K562 (cell line): ENCODE results near the gene CENPN. TPM values are rescaled to one million over a fixed set of nuclear protein-coding genes. Genes with fewer than 3 reads are reported as not detected.

Experiments used
- ATF1 ChIP-seq, 2 experiments: fragments of 450-650 bp in 1 of 2; IDR thresholded peaks; 2 replicates each; pipeline ENCODE4 v1.6.1; 2016; ENCODE audit warnings: missing compliant biosample characterization in 1 of 2, missing genetic modification characterization in 1 of 2
- BCL6 ChIP-seq: fragments of 250-450 bp; sonication (Bioruptor Pico); IDR thresholded peaks from 2 replicates; pipeline ENCODE4 v1.4.0; 2020
- CBFA2T3 ChIP-seq: fragments of 450-650 bp; IDR thresholded peaks from 2 replicates; pipeline ENCODE4 v1.6.1; 2017
- CTBP1 ChIP-seq: fragments of 450-650 bp; IDR thresholded peaks from 2 replicates; pipeline ENCODE4 v1.6.1; 2016; ENCODE audit warnings: borderline replicate concordance
- E2F4 ChIP-seq: sonication (generic); formaldehyde crosslinking; IDR thresholded peaks from 2 replicates; pipeline ENCODE4 v1.8.0; 2022; ENCODE audit warnings: mild to moderate bottlenecking, low read depth, missing genetic modification reagents
- EP400 ChIP-seq: fragments of 450-650 bp; IDR thresholded peaks from 2 replicates; pipeline ENCODE4 v1.6.1; 2017; ENCODE audit warnings: antibody characterized with exemption, mild to moderate bottlenecking, moderate library complexity
- EWSR1 ChIP-seq: fragments of 450-650 bp; IDR thresholded peaks from 2 replicates; pipeline ENCODE4 v1.6.1; 2018; ENCODE audit warnings: borderline replicate concordance, mild to moderate bottlenecking, low read depth, moderate library complexity; ENCODE audit not compliant: partially characterized antibody
- FOSL1 ChIP-seq: fragments of 200-800 bp; sonication (Bioruptor generic); conservative IDR thresholded peaks from 2 replicates; pipeline ENCODE4 v1.6.1; 2016; ENCODE audit warnings: missing genetic modification characterization, missing compliant biosample characterization
- FOXK1 ChIP-seq: sonication (generic); formaldehyde crosslinking; IDR thresholded peaks from 2 replicates; pipeline ENCODE4 v1.8.0; 2022; ENCODE audit warnings: missing genetic modification reagents, mild to moderate bottlenecking, borderline replicate concordance
- GABPA ChIP-seq: fragments of 200-800 bp; sonication (Bioruptor generic); conservative IDR thresholded peaks from 2 replicates; pipeline ENCODE4 v1.6.1; 2016; ENCODE audit warnings: low read depth, missing genetic modification characterization, missing compliant biosample characterization
- GABPB2 ChIP-seq: fragments of 250-450 bp; sonication (Bioruptor Pico); conservative IDR thresholded peaks from 2 replicates; pipeline ENCODE4 v1.5.1; 2021; ENCODE audit warnings: mild to moderate bottlenecking
- GATA2 ChIP-seq: sonication (generic); formaldehyde crosslinking; IDR thresholded peaks from 2 replicates; pipeline ENCODE4 v1.4.0; 2020; ENCODE audit warnings: mild to moderate bottlenecking, missing genetic modification reagents
- GATAD2B ChIP-seq: fragments of 450-650 bp; IDR thresholded peaks from 2 replicates; pipeline ENCODE4 v1.6.1; 2017; ENCODE audit warnings: mild to moderate bottlenecking, borderline replicate concordance
- HNRNPUL1 ChIP-seq: fragments of 200-400 bp; formaldehyde crosslinking; IDR thresholded peaks from 2 replicates; pipeline ENCODE4 v1.6.1; 2017; ENCODE audit warnings: low read length
- KLF13 ChIP-seq: fragments of 450-650 bp; IDR thresholded peaks from 2 replicates; pipeline ENCODE4 v1.6.1; 2016; ENCODE audit warnings: missing genetic modification characterization, low read depth, mild to moderate bottlenecking, missing compliant biosample characterization, moderate library complexity, borderline replicate concordance
- KLF16 ChIP-seq: IDR thresholded peaks from 2 replicates; pipeline ENCODE4 v1.6.1; 2016; ENCODE audit warnings: antibody characterized with exemption
- NFYB ChIP-seq: IDR thresholded peaks from 2 replicates; pipeline ENCODE4 v1.6.1; 2011; ENCODE audit warnings: mild to moderate bottlenecking, moderate library complexity; ENCODE audit not compliant: insufficient read length; ENCODE audit errors: extremely low read depth
- NR2C2 ChIP-seq, 2 experiments: fragments of 200-800 bp in 1 of 2; sonication (Bioruptor generic) in 1 of 2; sonication (generic) in 1 of 2; formaldehyde crosslinking in 1 of 2; IDR thresholded peaks; 2 replicates each; pipeline versions ENCODE4 v1.6.1 to v1.8.0; 2016 to 2022; ENCODE audit warnings: mild to moderate bottlenecking in 1 of 2, missing compliant biosample characterization in 1 of 2, missing genetic modification characterization in 1 of 2, missing genetic modification reagents in 1 of 2
- PCBP2 ChIP-seq: fragments of 200-400 bp; formaldehyde crosslinking; IDR thresholded peaks from 2 replicates; pipeline ENCODE4 v1.6.1; 2018; ENCODE audit warnings: low read length, low read depth, mild to moderate bottlenecking, moderate library complexity; ENCODE audit not compliant: poor library complexity, severe bottlenecking
- RBM39 ChIP-seq: fragments of 200-400 bp; formaldehyde crosslinking; optimal IDR thresholded peaks from 2 replicates; pipeline ENCODE3; 2018; ENCODE audit warnings: low read depth, low read length
- TCF15 ChIP-seq: fragments of 250-450 bp; sonication (Bioruptor Pico); IDR thresholded peaks from 2 replicates; pipeline ENCODE4 v1.8.0; 2022; ENCODE audit warnings: moderate library complexity, mild to moderate bottlenecking, inconsistent platforms
- TFAP4 ChIP-seq: sonication (generic); formaldehyde crosslinking; IDR thresholded peaks from 2 replicates; pipeline ENCODE4 v1.8.0; 2022; ENCODE audit warnings: missing genetic modification reagents, mild to moderate bottlenecking, moderate library complexity, borderline replicate concordance
- YY1 ChIP-seq, 3 experiments: IDR thresholded peaks; 2 replicates each; pipeline ENCODE4 v1.6.1; 2011; ENCODE audit warnings: low read length in 2 of 3, mild to moderate bottlenecking in 2 of 3, moderate library complexity in 2 of 3, borderline replicate concordance in 1 of 3, control low read depth in 1 of 3, low read depth in 1 of 3; ENCODE audit not compliant: insufficient read depth in 3 of 3, insufficient replicate concordance in 2 of 3, control insufficient read depth in 1 of 3, insufficient read length in 1 of 3; ENCODE audit errors: extremely low read depth in 1 of 3
- ZNF785 ChIP-seq: fragments of 250-450 bp; sonication (Bioruptor Pico); IDR thresholded peaks from 2 replicates; pipeline ENCODE4 v1.4.0; 2020; ENCODE audit warnings: mild to moderate bottlenecking
- polyA plus RNA-seq, 8 experiments: library from polyadenylated mRNA; depleted of rRNA in 4 of 8; stranded (reverse) in 5 of 8; unstranded in 3 of 8; fragments of >200 nt; fragmentation: Nextera tagmentation in 2 of 8; fragmentation: Illumina TruSeq in 1 of 8; extraction: Ambion mirVana in 2 of 8; extraction: Trizol in 1 of 8; gene quantifications; 2 replicates each; pipeline versions ENCODE4 v1.2.1 to v1.2.3, GENCODE V29; 2011 to 2014; ENCODE audit warnings: inconsistent platforms in 1 of 8, missing spikeins in 1 of 8
- total RNA-seq, 7 experiments: library from RNA; depleted of rRNA in 6 of 7; stranded (reverse); fragments of >200 nt in 6 of 7; fragmentation: Illumina TruSeq in 2 of 7; extraction: Trizol in 2 of 7; gene quantifications; 2 replicates each; pipeline versions ENCODE4 v1.2.1 to v1.2.3, GENCODE V29; 2011 to 2021; ENCODE audit warnings: low replicate concordance in 1 of 7
- TF ChIP-seq, protein P1 (sequence below): sonication (generic); formaldehyde crosslinking; IDR thresholded peaks from 2 replicates; pipeline ENCODE4 v1.8.1; 2023; ENCODE audit warnings: mild to moderate bottlenecking, missing genetic modification reagents, moderate library complexity

Gene CENPN
- total and polyA plus RNA-seq, 9 of the 15 experiments (the other 6 are each of a cell fraction or from before 2014, with no cell fraction given), result 92.3 to 384 (median 140) TPM

GRCh38 chr16:81035398-81035974, 28.5 kb downstream of the CENPN start, which contains the start of gene ATMIN (continued):
- peak; percentile 64 to 92 (median 90) for TF ChIP-seq YY1 (IDR thresholded peaks at IDR 0.05; ENCODE audit: borderline replicate concordance in 1 of 3, control insufficient read depth in 1 of 3, extremely low read depth in 1 of 3, insufficient read depth in 3 of 3, insufficient read length in 1 of 3, insufficient replicate concordance in 2 of 3, low read depth in 1 of 3, low read length in 2 of 3)
- TF ChIP-seq GATA2, result no peak
- no peak for TF ChIP-seq PCBP2
- TF ChIP-seq KLF16, result peak; percentile 71
- peak; percentile 90 for TF ChIP-seq CTBP1
- no peak for TF ChIP-seq ZNF785 (CRISPR knock-in tag)
- no peak for TF ChIP-seq BCL6 (CRISPR knock-in tag)
- no peak for TF ChIP-seq HNRNPUL1
- TF ChIP-seq TFAP4, result peak; percentile 48; the same call in 1 of the 2 replicates
- TF ChIP-seq TCF15, result no peak
- TF ChIP-seq FOXK1 (CRISPR knock-in tag), result no peak
- peak; percentile 94 for TF ChIP-seq GABPA
- TF ChIP-seq, protein P1, sequence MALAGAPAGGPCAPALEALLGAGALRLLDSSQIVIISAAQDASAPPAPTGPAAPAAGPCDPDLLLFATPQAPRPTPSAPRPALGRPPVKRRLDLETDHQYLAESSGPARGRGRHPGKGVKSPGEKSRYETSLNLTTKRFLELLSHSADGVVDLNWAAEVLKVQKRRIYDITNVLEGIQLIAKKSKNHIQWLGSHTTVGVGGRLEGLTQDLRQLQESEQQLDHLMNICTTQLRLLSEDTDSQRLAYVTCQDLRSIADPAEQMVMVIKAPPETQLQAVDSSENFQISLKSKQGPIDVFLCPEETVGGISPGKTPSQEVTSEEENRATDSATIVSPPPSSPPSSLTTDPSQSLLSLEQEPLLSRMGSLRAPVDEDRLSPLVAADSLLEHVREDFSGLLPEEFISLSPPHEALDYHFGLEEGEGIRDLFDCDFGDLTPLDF, result 0 out of 2 replicates have a peak, but pooled peaks have one; percentile 44
- TF ChIP-seq CBFA2T3, result no peak
- TF ChIP-seq FOSL1 (tag), result no peak
- 0 out of 2 replicates have a peak, but pooled peaks have one; percentile 33 for TF ChIP-seq KLF13 (tag)
- no peak for TF ChIP-seq EWSR1
- no peak for TF ChIP-seq NFYB
- peak; percentile 94; the same call in 1 of the 2 replicates for TF ChIP-seq GATAD2B
- TF ChIP-seq NR2C2 (CRISPR knock-in tag; IDR thresholded peaks at IDR 0.05), result no peak
- TF ChIP-seq NR2C2 (tag; IDR thresholded peaks at IDR 0.05), result no peak
- TF ChIP-seq E2F4, result no peak
- TF ChIP-seq ATF1 (CRISPR knock-in tag; IDR thresholded peaks at IDR 0.05), result no peak
- TF ChIP-seq ATF1 (tag; IDR thresholded peaks at IDR 0.05), result peak; percentile 44
- no peak for TF ChIP-seq RBM39
- TF ChIP-seq GABPB2, result no peak
- peak; percentile 22; the same call in 1 of the 2 replicates for TF ChIP-seq EP400
